Calu3 (cell line): ENCODE data around the gene OSBPL5. TPM values are rescaled to one million over a fixed set of nuclear protein-coding genes. Genes with fewer than 3 reads are reported as not detected.

Experiments used
- BruUV-seq: library from RNA; stranded (reverse); fragments of 400-500 nt; replicated peaks from 2 replicates; lab custom pipeline; 2021; lab: Mats Ljungman, UMichigan
- CTCF ChIA-PET: fragments of 300-600 bp; sonication (Branson Sonifier 250); formaldehyde crosslinking; loops from one replicate; lab custom pipeline; 2022; ENCODE audit warnings: antibody characterized with exemption; lab: Charles Lee
- DNase-seq: peaks from one replicate; pipeline ENCODE4 v3.0.0; 2022
- H3K27ac Mint-ChIP-seq: one replicate; pipeline ENCODE4 v1.8.0; 2022; ENCODE audit warnings: mixed read lengths; ENCODE audit not compliant: unreplicated experiment
- H3K27me3 Mint-ChIP-seq: one replicate; pipeline ENCODE4 v1.8.0; 2022; ENCODE audit warnings: mixed read lengths; ENCODE audit not compliant: unreplicated experiment
- H3K36me3 Mint-ChIP-seq: one replicate; pipeline ENCODE4 v1.8.0; 2022; ENCODE audit warnings: mild to moderate bottlenecking, moderate library complexity, mixed read lengths; ENCODE audit not compliant: insufficient read depth, unreplicated experiment
- H3K4me1 Mint-ChIP-seq: one replicate; pipeline ENCODE4 v1.8.0; 2022; ENCODE audit warnings: mild to moderate bottlenecking, low read depth, mixed read lengths; ENCODE audit not compliant: unreplicated experiment
- H3K4me3 Mint-ChIP-seq: one replicate; pipeline ENCODE4 v1.8.0; 2022; ENCODE audit warnings: mild to moderate bottlenecking, low read depth, moderate library complexity, mixed read lengths; ENCODE audit not compliant: unreplicated experiment
- H3K9me3 Mint-ChIP-seq: one replicate; pipeline ENCODE4 v1.8.0; 2022; ENCODE audit warnings: low read depth, mixed read lengths; ENCODE audit not compliant: unreplicated experiment
- intact Hi-C: fragments of 100-400 bp; cut with micrococcal nuclease; formaldehyde crosslinking; loops from one replicate; pipeline ENCODE4 v1.10.0; 2022; ENCODE audit not compliant: unreplicated experiment
- total RNA-seq: library from RNA; stranded (reverse); gene quantifications from 2 replicates; pipeline ENCODE4 v1.2.3, GENCODE V29; 2022
- TF ChIP-seq, protein P1 (sequence below): fragments of 200-600 bp; IDR thresholded peaks from one replicate; pipeline ENCODE4 v1.8.0; 2022; ENCODE audit warnings: antibody characterized with exemption; ENCODE audit not compliant: unreplicated experiment

The OSBPL5 gene
- total RNA-seq, 1 experiment from 2014 or later, result 7.1 TPM

DNA sequence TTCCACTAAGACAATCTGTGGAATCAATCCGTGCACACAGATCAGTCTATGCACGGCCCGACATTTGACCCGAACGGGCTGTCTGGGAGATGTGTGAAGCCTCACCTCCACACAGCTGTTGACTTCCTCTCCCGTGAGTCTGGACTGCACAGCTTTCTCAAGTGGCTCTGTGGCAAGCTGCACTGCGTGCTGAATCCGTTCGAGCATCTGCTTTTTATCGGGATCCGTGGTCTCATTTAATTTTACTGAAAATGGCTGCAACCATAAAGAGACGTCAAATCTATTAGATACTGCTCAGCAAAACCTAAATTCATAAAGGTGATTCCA is 127.2 kb downstream of the OSBPL5 start:
- intact Hi-C loops, result loop anchor here (2.0 to 5.0 kb wide), 2 partner anchors 53 to 179 kb away; partner anchors contain the start of gene MRGPRG
- H3K4me1 Mint-ChIP-seq, result no peaks in the 10 kb centered on the region
- H3K9me3 Mint-ChIP-seq, result no peaks in the 10 kb centered on the region
- no peak for DNase-seq
- no peak overlapping the region for H3K4me3 Mint-ChIP-seq
- H3K27me3 Mint-ChIP-seq, result no peaks in the 10 kb centered on the region
- CTCF ChIA-PET, result interaction anchor here (1.2 to 1.9 kb wide), 3 partner anchors 12 to 371 kb away, joined by 6 to 16 read pairs (median 7); no protein-coding TSS in a partner anchor
- TF ChIP-seq, protein P1, sequence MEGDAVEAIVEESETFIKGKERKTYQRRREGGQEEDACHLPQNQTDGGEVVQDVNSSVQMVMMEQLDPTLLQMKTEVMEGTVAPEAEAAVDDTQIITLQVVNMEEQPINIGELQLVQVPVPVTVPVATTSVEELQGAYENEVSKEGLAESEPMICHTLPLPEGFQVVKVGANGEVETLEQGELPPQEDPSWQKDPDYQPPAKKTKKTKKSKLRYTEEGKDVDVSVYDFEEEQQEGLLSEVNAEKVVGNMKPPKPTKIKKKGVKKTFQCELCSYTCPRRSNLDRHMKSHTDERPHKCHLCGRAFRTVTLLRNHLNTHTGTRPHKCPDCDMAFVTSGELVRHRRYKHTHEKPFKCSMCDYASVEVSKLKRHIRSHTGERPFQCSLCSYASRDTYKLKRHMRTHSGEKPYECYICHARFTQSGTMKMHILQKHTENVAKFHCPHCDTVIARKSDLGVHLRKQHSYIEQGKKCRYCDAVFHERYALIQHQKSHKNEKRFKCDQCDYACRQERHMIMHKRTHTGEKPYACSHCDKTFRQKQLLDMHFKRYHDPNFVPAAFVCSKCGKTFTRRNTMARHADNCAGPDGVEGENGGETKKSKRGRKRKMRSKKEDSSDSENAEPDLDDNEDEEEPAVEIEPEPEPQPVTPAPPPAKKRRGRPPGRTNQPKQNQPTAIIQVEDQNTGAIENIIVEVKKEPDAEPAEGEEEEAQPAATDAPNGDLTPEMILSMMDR, result no peak
- peaks cover 52% of the 10 kb centered on the region for H3K36me3 Mint-ChIP-seq
- BruUV-seq, result no TSS peak
- H3K27ac Mint-ChIP-seq, result no peak overlapping the region

Other genes starting within 250 kb of the OSBPL5 start
- gene PHLDA2, start 235.9 kb downstream of the OSBPL5 start, total RNA-seq, result 111 and 142 TPM in 2 replicates
- gene NAP1L4, start 173.0 kb downstream of the OSBPL5 start, total RNA-seq, result 140 and 150 TPM in 2 replicates
- 67.6 and 80.1 TPM in 2 replicates for gene CARS1, start 107.9 kb downstream of the OSBPL5 start, total RNA-seq
- not detected in 2 replicates for gene MRGPRG, start 53.5 kb upstream of the OSBPL5 start, total RNA-seq
- not detected in 2 replicates for gene MRGPRE, start 67.1 kb upstream of the OSBPL5 start, total RNA-seq
- gene ZNF195, start 213.8 kb upstream of the OSBPL5 start, total RNA-seq, result 65.5 and 66.0 TPM in 2 replicates